Midbrain (tissue), 1 donor: ENCODE results near the gene ITGA1.
"Not testable (repeated sequence)": the region's sequence is repeated elsewhere in the genome, so short reads cannot be mapped to it uniquely, and the experiment has no call there.

Source experiments
- DNase-seq: peaks from one replicate; lab custom pipeline; 2025; lab: John Stamatoyannopoulos, UW

Gene ITGA1

GRCh38 chr5:52865991-52866390, 78.3 kb downstream of the ITGA1 start:
- DNase-seq = not testable (repeated sequence)

- DNase-seq = no peak
Measured at GRCh38 chr5:52867809-52868208, 80.1 kb downstream of the ITGA1 start.

- DNase-seq = no peak
Measured at GRCh38 chr5:52868417-52868816, 80.7 kb downstream of the ITGA1 start.

- no peak for DNase-seq
Measured at GRCh38 chr5:52869391-52869790, 81.7 kb downstream of the ITGA1 start.

GRCh38 chr5:52870448-52870847, 82.7 kb downstream of the ITGA1 start:
- DNase-seq = no peak

- DNase-seq = no peak
Measured at GRCh38 chr5:52875827-52876226, 88.1 kb downstream of the ITGA1 start.

GRCh38 chr5:52876456-52876855, 88.7 kb downstream of the ITGA1 start:
- DNase-seq = no peak

GRCh38 chr5:52878656-52879055, 90.9 kb downstream of the ITGA1 start:
- no peak for DNase-seq

GRCh38 chr5:52880541-52880940, 92.8 kb downstream of the ITGA1 start:
- DNase-seq = no peak

- DNase-seq = no peak
Measured at GRCh38 chr5:52881468-52881867, 93.8 kb downstream of the ITGA1 start.

- DNase-seq = no peak
Measured at GRCh38 chr5:52883110-52883509, 95.4 kb downstream of the ITGA1 start.

- no peak for DNase-seq
Measured at GRCh38 chr5:52884453-52884852, 96.7 kb downstream of the ITGA1 start.

- DNase-seq = no peak
Measured at GRCh38 chr5:52885614-52886013, 97.9 kb downstream of the ITGA1 start.

- DNase-seq = no peak
Measured at GRCh38 chr5:52886206-52886605, 98.5 kb downstream of the ITGA1 start.

GRCh38 chr5:52887066-52887465, 99.3 kb downstream of the ITGA1 start:
- DNase-seq = no peak

- no peak for DNase-seq
Measured at GRCh38 chr5:52888363-52888762, 100.6 kb downstream of the ITGA1 start.

GRCh38 chr5:52892242-52892878, 104.6 kb downstream of the ITGA1 start:
- no peak for DNase-seq

GRCh38 chr5:52893105-52893504, 105.4 kb downstream of the ITGA1 start:
- DNase-seq = no peak

- DNase-seq = peak; percentile 17
Measured at GRCh38 chr5:52893863-52894262, 106.1 kb downstream of the ITGA1 start.

- DNase-seq = no peak
Measured at GRCh38 chr5:52894451-52894850, 106.7 kb downstream of the ITGA1 start.

GRCh38 chr5:52895075-52895474, 107.4 kb downstream of the ITGA1 start:
- DNase-seq = no peak

GRCh38 chr5:52895572-52896413, 108.1 kb downstream of the ITGA1 start:
- DNase-seq = no peak

GRCh38 chr5:52896534-52897237, 109.0 kb downstream of the ITGA1 start:
- DNase-seq = no peak
